K562 (cell line): ENCODE measurements around the gene PPP1R12C. TPM values are rescaled to one million over a fixed set of nuclear protein-coding genes. Genes with fewer than 3 reads are reported as not detected.

Experiments used
- ATAC-seq: fragments of 200-7000 bp; cut with Tn5 transposase; 3 replicates; pipeline ENCODE4 v1.9.1; 2020; ENCODE audit warnings: moderate library complexity
- BruUV-seq: library from RNA; stranded (reverse); fragments of 400-500 nt; replicated peaks from 2 replicates; lab custom pipeline; 2021; lab: Mats Ljungman, UMichigan
- CTCF ChIA-PET: fragments of 300-600 bp; formaldehyde crosslinking; extraction: SDS; loops from one replicate; lab custom pipeline; 2021; ENCODE audit warnings: low intra/inter-chr PET ratio; lab: Yijun Ruan, JAX
- POLR2A ChIA-PET: fragments of 300-600, 350-650 bp; sonication (Branson Sonifier 250); formaldehyde crosslinking; extraction: SDS; loops from one replicate; lab custom pipeline; 2021; ENCODE audit warnings: antibody characterized with exemption, inconsistent platforms; lab: Yijun Ruan, JAX
- DNase-seq, 4 experiments: peaks; one replicate each; pipeline versions ENCODE4 v3.0.0 to v3.0.0-alpha.2; 2011 to 2018; ENCODE audit warnings: low spot score in 3 of 4, mixed read lengths in 3 of 4; ENCODE audit errors: extremely low read depth in 1 of 4
- FAIRE-seq: peaks from 2 replicates; lab custom pipeline; 2011; peaks lifted over from hg19 to GRCh38; lab: Jason Lieb, UNC
- H2AFZ ChIP-seq: 2 replicates; pipeline ENCODE4 v1.6.0; 2011; ENCODE audit warnings: low read depth, low read length, control low read depth, inconsistent platforms
- H3K27ac ChIP-seq: fragments of 200-600 bp; 3 replicates; pipeline ENCODE4 v1.8.0; 2011; ENCODE audit warnings: low read depth, mild to moderate bottlenecking, control low read depth, inconsistent platforms, low read length, moderate library complexity, mixed read lengths; ENCODE audit errors: extremely low read depth
- H3K27me3 ChIP-seq, 2 experiments: fragments of 300-600 bp in 1 of 2; 2 replicates in 1 of 2; 3 replicates in 1 of 2; pipeline versions ENCODE4 v1.6.0 to v1.8.0; 2011; ENCODE audit warnings: inconsistent platforms in 2 of 2, low read length in 2 of 2, mild to moderate bottlenecking in 1 of 2, mixed read lengths in 1 of 2, moderate library complexity in 1 of 2; ENCODE audit not compliant: control insufficient read depth in 2 of 2, insufficient read depth in 2 of 2
- H3K36me3 ChIP-seq: fragments of 300-600 bp; 3 replicates; pipeline ENCODE4 v1.8.0; 2011; ENCODE audit warnings: mild to moderate bottlenecking, low read length, inconsistent platforms; ENCODE audit not compliant: control insufficient read depth, insufficient read depth
- H3K4me1 ChIP-seq, 2 experiments: fragments of 200-600 bp in 1 of 2; replicated peaks in 1 of 2; 2 replicates in 1 of 2; 3 replicates in 1 of 2; pipeline versions ENCODE4 v1.5.1 to v1.8.0; 2011; ENCODE audit warnings: inconsistent platforms in 2 of 2, low read length in 2 of 2, mild to moderate bottlenecking in 1 of 2, mixed read lengths in 1 of 2, moderate library complexity in 1 of 2; ENCODE audit not compliant: control insufficient read depth in 2 of 2, insufficient read depth in 2 of 2
- H3K4me2 ChIP-seq: 2 replicates; pipeline ENCODE4 v1.6.1; 2011; ENCODE audit warnings: low read length, control low read depth, inconsistent platforms, mixed read lengths; ENCODE audit not compliant: insufficient read depth
- H3K4me3 ChIP-seq: fragments of 200-600 bp; sonication (generic), shearing (Covaris generic); 2 replicates; pipeline ENCODE4 v1.5.1; 2016; ENCODE audit warnings: control low read depth, inconsistent platforms
- H3K79me2 ChIP-seq: fragments of 200-600 bp; 3 replicates; pipeline ENCODE4 v1.8.0; 2011; ENCODE audit warnings: low read length, inconsistent platforms; ENCODE audit not compliant: control insufficient read depth, insufficient read depth
- H3K9ac ChIP-seq, 2 experiments: 2 replicates each; pipeline versions ENCODE4 v1.6.0 to v1.6.1; 2011; ENCODE audit warnings: low read depth in 2 of 2, low read length in 2 of 2, control low read depth in 1 of 2, inconsistent platforms in 1 of 2, mild to moderate bottlenecking in 1 of 2, mixed read lengths in 1 of 2; ENCODE audit not compliant: insufficient read depth in 1 of 2
- H3K9me1 ChIP-seq: one replicate; pipeline ENCODE4 v1.6.0; 2011; ENCODE audit warnings: inconsistent platforms, mild to moderate bottlenecking, low read length, moderate library complexity; ENCODE audit not compliant: control insufficient read depth, insufficient read depth
- H3K9me3 ChIP-seq: replicated peaks from 2 replicates; pipeline ENCODE4 v1.5.1; 2011; ENCODE audit warnings: low read depth, low read length, inconsistent platforms; ENCODE audit not compliant: control insufficient read depth, insufficient read depth
- H4K20me1 ChIP-seq: replicated peaks from 2 replicates; pipeline ENCODE4 v1.6.1; 2011; ENCODE audit warnings: low read length, inconsistent platforms, mixed read lengths; ENCODE audit not compliant: control insufficient read depth, insufficient read depth
- ATF4 ChIP-seq: fragments of 450-650 bp; formaldehyde crosslinking; IDR thresholded peaks from 2 replicates; pipeline ENCODE4 v1.4.0; 2022; ENCODE audit warnings: mild to moderate bottlenecking, moderate library complexity
- E2F6 ChIP-seq, 2 experiments: IDR thresholded peaks; 2 replicates each; pipeline ENCODE4 v1.6.1; 2011; ENCODE audit warnings: borderline replicate concordance in 1 of 2, control low read depth in 1 of 2, low read depth in 1 of 2, low read length in 1 of 2, mild to moderate bottlenecking in 1 of 2, mixed read lengths in 1 of 2, moderate library complexity in 1 of 2; ENCODE audit not compliant: insufficient read depth in 1 of 2, insufficient read length in 1 of 2, poor library complexity in 1 of 2, severe bottlenecking in 1 of 2; ENCODE audit errors: extremely low read depth in 1 of 2
- ELF4 ChIP-seq: fragments of 450-650 bp; formaldehyde crosslinking; IDR thresholded peaks from 2 replicates; pipeline ENCODE4 v1.4.0; 2022; ENCODE audit warnings: missing genetic modification characterization
- FOS ChIP-seq: IDR thresholded peaks from 3 replicates; pipeline ENCODE4 v1.6.1; 2011; ENCODE audit not compliant: insufficient read length; ENCODE audit errors: extremely low read depth
- FOXA1 ChIP-seq: fragments of 450-650 bp; IDR thresholded peaks from 2 replicates; pipeline ENCODE4 v1.6.1; 2016; ENCODE audit warnings: mild to moderate bottlenecking, borderline replicate concordance
- FOXM1 ChIP-seq, 2 experiments: fragments of 450-650 bp in 1 of 2; sonication (generic) in 1 of 2; formaldehyde crosslinking in 1 of 2; IDR thresholded peaks; 2 replicates each; pipeline versions ENCODE4 v1.6.1 to v1.9.0; 2017 to 2022; ENCODE audit warnings: low read depth in 2 of 2, mild to moderate bottlenecking in 2 of 2, missing genetic modification reagents in 1 of 2, moderate library complexity in 1 of 2
- NELFE ChIP-seq: IDR thresholded peaks from 2 replicates; pipeline ENCODE4 v1.6.1; 2011; ENCODE audit warnings: mild to moderate bottlenecking; ENCODE audit not compliant: insufficient read depth, insufficient read length
- POLR2G ChIP-seq: fragments of 200-400 bp; formaldehyde crosslinking; IDR thresholded peaks from 2 replicates; pipeline ENCODE4 v1.6.1; 2017; ENCODE audit warnings: low read depth, mild to moderate bottlenecking, antibody characterized with exemption, low read length, moderate library complexity
- ZBTB33 ChIP-seq: sonication (generic); formaldehyde crosslinking; IDR thresholded peaks from 2 replicates; pipeline ENCODE4 v1.8.1; 2023; ENCODE audit warnings: mild to moderate bottlenecking, missing genetic modification reagents
- ZFP36 ChIP-seq: fragments of 150-350 bp; IDR thresholded peaks from 2 replicates; pipeline ENCODE4 v1.6.1; 2018; ENCODE audit warnings: low read length, low read depth; ENCODE audit not compliant: partially characterized antibody
- ZFP91 ChIP-seq: sonication (generic); formaldehyde crosslinking; IDR thresholded peaks from 2 replicates; pipeline ENCODE4 v1.8.0; 2022; ENCODE audit warnings: mild to moderate bottlenecking, missing genetic modification reagents
- ZFPM2 ChIP-seq: fragments of 250-450 bp; sonication (Bioruptor Pico); IDR thresholded peaks from 2 replicates; pipeline ENCODE4 v1.5.1; 2022; ENCODE audit warnings: mild to moderate bottlenecking
- ZNF583 ChIP-seq: fragments of 250-450 bp; sonication (Bioruptor Pico); IDR thresholded peaks from 2 replicates; pipeline ENCODE4 v1.4.0; 2020
- ZNF589 ChIP-seq: fragments of 200-800 bp; sonication (Bioruptor generic); IDR thresholded peaks from 2 replicates; pipeline ENCODE4 v1.6.1; 2016; ENCODE audit warnings: low read depth, missing genetic modification characterization, missing compliant biosample characterization
- WGBS: fragments of 100-300 bp; shearing (Covaris generic); methylation state at CpG from one replicate; pipeline ENCODE4 v1.1.6; 2016; ENCODE audit warnings: low coverage, mixed read lengths; ENCODE audit not compliant: insufficient coverage; ENCODE audit errors: missing lambda C conversion rate; 5-methylcytosine and 5-hydroxymethylcytosine counted together
- in situ Hi-C: fragments of 300-500 bp; cut with MboI; formaldehyde crosslinking; loops from 4 replicates; pipeline ENCODE4 v1.15.0; 2018; ENCODE audit warnings: inconsistent platforms, mixed read lengths
- intact Hi-C: fragments of 100-400 bp; cut with micrococcal nuclease; formaldehyde crosslinking; loops from 2 replicates; pipeline ENCODE4 v1.14.2; 2022
- polyA plus RNA-seq, 8 experiments: library from polyadenylated mRNA; depleted of rRNA in 4 of 8; stranded (reverse) in 5 of 8; unstranded in 3 of 8; fragments of >200 nt; fragmentation: Nextera tagmentation in 2 of 8; fragmentation: Illumina TruSeq in 1 of 8; extraction: Ambion mirVana in 2 of 8; extraction: Trizol in 1 of 8; gene quantifications; 2 replicates each; pipeline versions ENCODE4 v1.2.1 to v1.2.3, GENCODE V29; 2011 to 2014; ENCODE audit warnings: inconsistent platforms in 1 of 8, missing spikeins in 1 of 8
- total RNA-seq, 7 experiments: library from RNA; depleted of rRNA in 6 of 7; stranded (reverse); fragments of >200 nt in 6 of 7; fragmentation: Illumina TruSeq in 2 of 7; extraction: Trizol in 2 of 7; gene quantifications; 2 replicates each; pipeline versions ENCODE4 v1.2.1 to v1.2.3, GENCODE V29; 2011 to 2021; ENCODE audit warnings: low replicate concordance in 1 of 7

The PPP1R12C gene
- total and polyA plus RNA-seq, 9 of the 15 experiments (the other 6 are each of a cell fraction or from before 2014, with no cell fraction given) = 1.8 to 136 (median 33.7) TPM

- CTCF ChIA-PET = no interaction called here
- in situ Hi-C loops = no loop called here
- peaks cover 2% of the 10 kb centered on the region; the same call in 1 of the 2 replicates for H4K20me1 ChIP-seq
- POLR2A ChIA-PET = interaction anchor here (0.6 to 1.5 kb wide), 2 partner anchors 20 to 35 kb away, joined by 3 to 4 read pairs; partner anchors contain the start of gene RDH13
- no peaks in the 10 kb centered on the region for H3K9me1 ChIP-seq
- peaks cover 0 to 66% of the 10 kb centered on the region in 2 experiments; a peak in 3 of 5 replicates for H3K4me1 ChIP-seq
- no peaks in the 10 kb centered on the region for H3K27me3 ChIP-seq
- no TSS peak for BruUV-seq
- peak overlapping the region in 1 of 2 experiments; percentile 11; a peak in 2 of 4 replicates for H3K9ac ChIP-seq
- H3K4me3 ChIP-seq = no peak overlapping the region
- no peak overlapping the region for H3K4me2 ChIP-seq
- ATAC-seq (no peak), FAIRE-seq (no peak), DNase-seq (peak in 2 of 4 experiments; percentile 26 to 45)
- no peak overlapping the region for H3K27ac ChIP-seq
- no peak overlapping the region for H2AFZ ChIP-seq
- peaks cover 7% of the 10 kb centered on the region; the same call in 2 of the 3 replicates for H3K79me2 ChIP-seq
- H3K36me3 ChIP-seq = peaks cover 23% of the 10 kb centered on the region; the same call in 1 of the 3 replicates
- intact Hi-C loops = loop anchor here (10.0 kb wide), 1 partner anchor 332 kb away; no protein-coding TSS in a partner anchor
- WGBS = 46% methylated on average over 38 of the region's 42 CpGs
- no peaks in the 10 kb centered on the region for H3K9me3 ChIP-seq
- no peak for TF ChIP-seq FOXA1
- no peak for TF ChIP-seq ELF4 (CRISPR knock-in tag)
- TF ChIP-seq FOS = no peak
- TF ChIP-seq ZFP91 (CRISPR knock-in tag) = no peak
- no peak for TF ChIP-seq ZNF583
- TF ChIP-seq POLR2G = peak; percentile 63
- no peak for TF ChIP-seq ZFP36
- peak; percentile 49; the same call in 1 of the 2 replicates for TF ChIP-seq ZBTB33 (CRISPR knock-in tag)
- no peak for TF ChIP-seq ZFPM2 (CRISPR knock-in tag)
- TF ChIP-seq FOXM1 (IDR thresholded peaks at IDR 0.05; ENCODE audit: low read depth) = no peak
- TF ChIP-seq FOXM1 (CRISPR knock-in tag; IDR thresholded peaks at IDR 0.05; ENCODE audit: low read depth) = no peak
- no peak for TF ChIP-seq ZNF589
- peak in 1 of 2 experiments; percentile 18 for TF ChIP-seq E2F6 (IDR thresholded peaks at IDR 0.05; ENCODE audit: borderline replicate concordance in 1 of 2, extremely low read depth in 1 of 2, insufficient read depth in 1 of 2, insufficient read length in 1 of 2, low read depth in 1 of 2, low read length in 1 of 2, poor library complexity in 1 of 2, severe bottlenecking in 1 of 2)
- no peak for TF ChIP-seq ATF4
- TF ChIP-seq NELFE = no peak
These were observed 34.2 kb downstream of the PPP1R12C start for GRCh38 chr19:55083004-55083850.
